Mesenchymal stem cell (in vitro differentiated cells and primary cell): ENCODE measurements around the gene POLR2J2.
"Not testable (repeated sequence)": the region's sequence is repeated elsewhere in the genome, so short reads cannot be mapped to it uniquely, and the experiment has no call there.

Experiments
- DNase-seq: peaks from one replicate; pipeline ENCODE4 v3.0.0-alpha.2; 2013
- H2AFZ ChIP-seq: one replicate; pipeline ENCODE4 v1.6.1; 2013; ENCODE audit warnings: low read depth, mild to moderate bottlenecking, control low read depth, inconsistent platforms, low read length, moderate library complexity
- H2AK5ac ChIP-seq: 2 replicates; pipeline ENCODE4 v1.6.1; 2013; ENCODE audit warnings: low read length, moderate library complexity, mild to moderate bottlenecking, inconsistent platforms; ENCODE audit not compliant: severe bottlenecking
- H2BK120ac ChIP-seq: one replicate; pipeline ENCODE4 v1.6.1; 2013; ENCODE audit warnings: low read depth, mild to moderate bottlenecking, inconsistent platforms, low read length, moderate library complexity
- H2BK12ac ChIP-seq, 2 experiments: one replicate each; pipeline ENCODE4 v1.6.1; 2013; ENCODE audit warnings: inconsistent platforms in 2 of 2, low read length in 2 of 2, mild to moderate bottlenecking in 2 of 2, moderate library complexity in 2 of 2, control low read depth in 1 of 2
- H2BK15ac ChIP-seq: one replicate; pipeline ENCODE4 v1.6.1; 2013; ENCODE audit warnings: mild to moderate bottlenecking, low read depth, inconsistent platforms; ENCODE audit not compliant: poor library complexity, severe bottlenecking
- H2BK5ac ChIP-seq: 2 replicates; pipeline ENCODE4 v1.6.1; 2013; ENCODE audit warnings: low read depth, mild to moderate bottlenecking, low read length, control low read depth, inconsistent platforms; ENCODE audit not compliant: poor library complexity, severe bottlenecking
- H3K14ac ChIP-seq, 2 experiments: one replicate each; pipeline ENCODE4 v1.6.1; 2013; ENCODE audit warnings: inconsistent platforms in 2 of 2, low read length in 2 of 2, control low read depth in 1 of 2, mild to moderate bottlenecking in 1 of 2, moderate library complexity in 1 of 2
- H3K18ac ChIP-seq, 2 experiments: one replicate each; pipeline ENCODE4 v1.6.1; 2013; ENCODE audit warnings: inconsistent platforms in 2 of 2, low read length in 2 of 2, control low read depth in 1 of 2, low read depth in 1 of 2, mild to moderate bottlenecking in 1 of 2
- H3K23ac ChIP-seq, 2 experiments: one replicate each; pipeline ENCODE4 v1.6.1; 2013; ENCODE audit warnings: inconsistent platforms in 2 of 2, low read length in 2 of 2, mild to moderate bottlenecking in 2 of 2, moderate library complexity in 2 of 2, control low read depth in 1 of 2
- H3K27ac ChIP-seq: 2 replicates; pipeline ENCODE4 v1.5.1; 2013; ENCODE audit warnings: mild to moderate bottlenecking, moderate library complexity, low read length, control low read depth, inconsistent platforms; ENCODE audit not compliant: poor library complexity, severe bottlenecking
- H3K27me3 ChIP-seq, 2 experiments: 2 replicates each; pipeline versions ENCODE4 v1.6.1 to v1.7.0; 2013; ENCODE audit warnings: low read length in 2 of 2, mild to moderate bottlenecking in 2 of 2, moderate library complexity in 2 of 2, control low read depth in 1 of 2, inconsistent platforms in 1 of 2; ENCODE audit not compliant: control insufficient read depth in 1 of 2, insufficient read depth in 1 of 2
- H3K36me3 ChIP-seq, 2 experiments: 2 replicates each; pipeline versions ENCODE4 v1.6.1 to v1.7.0; 2013; ENCODE audit warnings: low read length in 2 of 2, control low read depth in 1 of 2, inconsistent platforms in 1 of 2, low read depth in 1 of 2, mild to moderate bottlenecking in 1 of 2; ENCODE audit not compliant: insufficient read depth in 2 of 2, control insufficient read depth in 1 of 2
- H3K4ac ChIP-seq, 2 experiments: one replicate each; pipeline ENCODE4 v1.6.1; 2013; ENCODE audit warnings: inconsistent platforms in 2 of 2, low read length in 2 of 2, mild to moderate bottlenecking in 2 of 2, moderate library complexity in 2 of 2, control low read depth in 1 of 2, low read depth in 1 of 2
- H3K4me1 ChIP-seq: 2 replicates; pipeline ENCODE4 v1.6.1; 2013; ENCODE audit warnings: low read depth, low read length, control low read depth; ENCODE audit not compliant: control insufficient read depth, insufficient read depth
- H3K4me2 ChIP-seq: 2 replicates; pipeline ENCODE4 v1.6.1; 2013; ENCODE audit warnings: low read length, mild to moderate bottlenecking, inconsistent platforms; ENCODE audit not compliant: poor library complexity, severe bottlenecking
- H3K4me3 ChIP-seq, 2 experiments: 2 replicates each; pipeline versions ENCODE4 v1.5.1 to v1.7.0; 2013; ENCODE audit warnings: low read length in 2 of 2, mild to moderate bottlenecking in 2 of 2, control low read depth in 1 of 2, low read depth in 1 of 2; ENCODE audit not compliant: insufficient read depth in 1 of 2
- H3K79me1 ChIP-seq: replicated peaks from 2 replicates; pipeline ENCODE4 v1.6.1; 2013; ENCODE audit warnings: mild to moderate bottlenecking, control low read depth, low read length, inconsistent platforms; ENCODE audit not compliant: poor library complexity, severe bottlenecking
- H3K9ac ChIP-seq: 2 replicates; pipeline ENCODE4 v1.7.0; 2013; ENCODE audit warnings: mild to moderate bottlenecking, low read length, moderate library complexity
- H3K9me3 ChIP-seq: 2 replicates; pipeline ENCODE4 v1.7.0; 2013; ENCODE audit warnings: mild to moderate bottlenecking, low read length; ENCODE audit not compliant: control insufficient read depth
- H4K8ac ChIP-seq: one replicate; pipeline ENCODE4 v1.6.1; 2013; ENCODE audit warnings: inconsistent platforms, mild to moderate bottlenecking, low read length, moderate library complexity
- H4K91ac ChIP-seq: one replicate; pipeline ENCODE4 v1.6.1; 2013; ENCODE audit warnings: mild to moderate bottlenecking, low read length, inconsistent platforms
- WGBS: methylation state at CpG from one replicate; pipeline ENCODE4 v1.1.7; 2013; ENCODE audit warnings: mixed read lengths; 5-methylcytosine and 5-hydroxymethylcytosine counted together

POLR2J2 gene

DNA sequence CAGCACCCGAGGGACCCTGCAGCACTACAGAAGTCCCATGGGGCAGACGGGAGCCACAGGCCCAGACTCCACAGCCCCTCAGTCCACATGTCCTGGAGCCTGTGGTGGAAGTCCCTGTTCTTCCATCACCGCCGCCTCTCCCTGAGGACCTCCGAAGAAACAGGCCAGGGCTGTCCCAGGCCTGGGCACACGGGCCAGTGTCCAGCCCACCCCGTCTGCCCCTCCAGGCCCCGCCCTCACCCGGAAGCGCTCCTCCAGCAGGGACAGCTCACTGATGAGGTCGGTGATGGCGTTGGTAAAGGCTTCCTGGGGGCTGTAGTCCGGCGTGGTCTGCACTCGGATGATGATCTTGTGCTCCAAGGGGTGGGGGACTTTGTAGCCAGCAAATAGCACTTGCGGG lies 4.6 kb downstream of the POLR2J2 start:
- not testable (repeated sequence) for H3K18ac ChIP-seq, H2BK120ac ChIP-seq, H3K9ac ChIP-seq, H2BK5ac ChIP-seq, H3K4me2 ChIP-seq, H3K27me3 ChIP-seq, H2AK5ac ChIP-seq, H4K8ac ChIP-seq, H2AFZ ChIP-seq, H3K79me1 ChIP-seq, H3K4ac ChIP-seq, H2BK15ac ChIP-seq, H3K27ac ChIP-seq, H3K36me3 ChIP-seq, H3K23ac ChIP-seq, H3K4me3 ChIP-seq, H3K14ac ChIP-seq, H4K91ac ChIP-seq, DNase-seq, H2BK12ac ChIP-seq, H3K4me1 ChIP-seq, H3K9me3 ChIP-seq
- WGBS: no CpG with 5 or more reads among the region's 16 CpGs

DNA sequence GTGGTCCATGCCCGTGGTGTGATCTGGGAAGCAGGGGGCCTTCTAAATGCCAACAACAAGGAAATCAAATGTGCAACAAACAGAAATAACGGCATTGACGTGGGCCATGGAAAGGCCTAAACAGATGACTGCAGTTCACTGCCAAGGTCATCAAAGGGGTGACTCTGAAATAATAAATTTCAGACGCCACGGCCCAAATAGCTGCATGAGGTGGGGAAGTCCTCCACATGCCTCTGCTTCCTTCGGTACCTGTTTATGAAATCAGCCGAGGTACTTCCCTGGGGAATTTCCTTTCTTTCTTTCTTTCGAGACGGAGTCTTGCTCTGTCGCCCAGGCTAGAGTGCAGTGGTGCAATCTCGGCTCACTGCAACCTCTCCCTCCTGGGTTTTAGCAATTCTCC lies 6.7 kb downstream of the POLR2J2 start:
- not testable (repeated sequence) for H3K4me2 ChIP-seq, H3K27me3 ChIP-seq, H3K23ac ChIP-seq, H3K4me3 ChIP-seq, H2BK15ac ChIP-seq, DNase-seq, H2BK5ac ChIP-seq, H3K4ac ChIP-seq, H4K8ac ChIP-seq, H2AFZ ChIP-seq, H2BK120ac ChIP-seq, H3K14ac ChIP-seq, H3K36me3 ChIP-seq, H3K9me3 ChIP-seq, H3K4me1 ChIP-seq, H3K27ac ChIP-seq, H3K79me1 ChIP-seq, H3K18ac ChIP-seq, H3K9ac ChIP-seq, H2BK12ac ChIP-seq, H2AK5ac ChIP-seq, H4K91ac ChIP-seq
- WGBS: 95% methylated on average over 4 of the region's 11 CpGs

DNA sequence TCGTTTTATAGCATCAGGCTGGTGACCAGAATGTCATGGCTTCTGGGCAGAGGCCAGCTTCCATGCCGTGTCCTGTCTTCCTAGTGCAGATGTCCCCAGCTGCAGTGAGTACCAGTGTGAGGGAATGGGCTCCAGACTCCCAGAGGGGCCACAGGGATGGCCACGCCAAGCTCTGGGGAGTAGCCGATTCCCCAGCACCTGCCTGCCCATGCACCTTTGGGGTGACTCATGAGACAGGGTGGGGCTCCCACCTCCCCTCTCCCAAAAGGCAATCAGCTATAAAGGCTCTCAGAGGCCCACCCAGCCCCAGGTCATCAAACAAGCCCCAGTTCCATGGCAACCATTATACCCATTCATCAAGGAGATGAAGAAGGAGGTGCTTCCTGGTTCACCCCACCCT lies 21.5 kb downstream of the POLR2J2 start, which contains the start of gene SPDYE2B:
Gene SPDYE2B, plus strand, starts transcription at position 396 of the 400 bp plus-strand sequence. CDS start 2,030 bp downstream, outside the sequence.
- not testable (repeated sequence) for H2AK5ac ChIP-seq, H2BK120ac ChIP-seq, H3K23ac ChIP-seq, H2BK12ac ChIP-seq, H2BK5ac ChIP-seq, H3K27ac ChIP-seq, H4K91ac ChIP-seq, H4K8ac ChIP-seq, H3K36me3 ChIP-seq, H3K4ac ChIP-seq, H2AFZ ChIP-seq, H3K27me3 ChIP-seq, H3K4me1 ChIP-seq, H3K79me1 ChIP-seq, H3K4me3 ChIP-seq, H2BK15ac ChIP-seq, DNase-seq, H3K4me2 ChIP-seq, H3K9me3 ChIP-seq, H3K18ac ChIP-seq, H3K14ac ChIP-seq, H3K9ac ChIP-seq
- WGBS: no CpG with 5 or more reads among the region's 4 CpGs

DNA sequence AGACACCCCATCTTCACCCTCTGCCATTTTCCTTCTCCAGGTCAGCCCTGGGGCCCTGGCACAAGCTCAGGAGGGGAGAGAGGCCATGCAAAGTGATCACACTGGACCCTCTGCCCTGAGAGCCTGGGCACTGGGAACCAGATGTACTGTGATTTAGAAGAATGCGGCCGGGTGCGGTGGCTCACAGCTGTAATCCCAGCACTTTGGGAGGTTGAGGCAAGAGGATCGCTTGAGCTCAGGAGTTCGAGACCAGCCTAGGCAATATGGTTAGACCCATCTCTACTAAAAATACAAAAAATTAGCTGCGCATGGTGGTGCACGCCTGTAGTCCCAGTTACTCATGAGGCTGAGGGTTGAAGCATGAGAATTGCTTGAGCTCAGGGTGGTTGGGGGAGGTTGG lies 23.6 kb downstream of the POLR2J2 start:
- not testable (repeated sequence) for H3K79me1 ChIP-seq, H2AFZ ChIP-seq, H2BK15ac ChIP-seq, H3K9me3 ChIP-seq, H4K8ac ChIP-seq, H3K9ac ChIP-seq, H3K36me3 ChIP-seq, H3K27me3 ChIP-seq, H2BK120ac ChIP-seq, H2AK5ac ChIP-seq, H3K14ac ChIP-seq, H3K27ac ChIP-seq, H3K23ac ChIP-seq, H3K4me3 ChIP-seq, H3K4ac ChIP-seq, H2BK12ac ChIP-seq, DNase-seq, H3K4me1 ChIP-seq, H3K4me2 ChIP-seq, H2BK5ac ChIP-seq, H4K91ac ChIP-seq, H3K18ac ChIP-seq
- 97% methylated on average over 3 of the region's 7 CpGs for WGBS
